Activated T-cell treated with anti-CD3 and anti-CD28 coated beads, Interleukin-2, amount 50 U/mL, for 72 hours (primary cell): ENCODE data around the gene IGF2BP2. TPM values are rescaled to one million over a fixed set of nuclear protein-coding genes. Genes with fewer than 3 reads are reported as not detected.

Experiments
- ATAC-seq, 2 donors: fragments of 150-1000 bp; cut with Tn5 transposase; replicated peaks in 1 of 2; 2 replicates each; pipeline ENCODE4 v1.10.0; 2021; ENCODE audit warnings: moderate library complexity in 2 of 2, mild to moderate bottlenecking in 1 of 2
- DNase-seq, 2 donors: peaks; one replicate each; pipeline ENCODE4 v3.0.0; 2021 to 2022; ENCODE audit warnings: mixed read lengths in 1 of 2
- H3K27ac Mint-ChIP-seq: one replicate; pipeline ENCODE4 v1.8.0; 2022; ENCODE audit warnings: mild to moderate bottlenecking, moderate library complexity, mixed read lengths
- H3K27me3 Mint-ChIP-seq: one replicate; pipeline ENCODE4 v1.8.0; 2022; ENCODE audit warnings: low read depth, mixed read lengths
- H3K36me3 Mint-ChIP-seq, 2 donors: one replicate each; pipeline ENCODE4 v1.8.0; 2022; ENCODE audit warnings: mixed read lengths in 2 of 2, mild to moderate bottlenecking in 1 of 2; ENCODE audit not compliant: insufficient read depth in 2 of 2
- H3K4me1 Mint-ChIP-seq: one replicate; pipeline ENCODE4 v1.8.0; 2022; ENCODE audit warnings: low read depth, mixed read lengths
- H3K4me3 Mint-ChIP-seq, 2 donors: one replicate each; pipeline ENCODE4 v1.8.0; 2022; ENCODE audit warnings: mild to moderate bottlenecking in 2 of 2, mixed read lengths in 2 of 2, moderate library complexity in 2 of 2
- H3K9me3 Mint-ChIP-seq, 2 donors: one replicate each; pipeline ENCODE4 v1.8.0; 2022; ENCODE audit warnings: mixed read lengths in 2 of 2
- total RNA-seq, 2 donors: library from RNA; stranded (reverse); gene quantifications; one replicate each; pipeline ENCODE4 v1.2.3, GENCODE V29; 2022

IGF2BP2 gene
- total RNA-seq, 2 donors from 2014 or later = 0.53 to 1.2 TPM

GRCh38 chr3:185629554-185630181, 195.2 kb downstream of the IGF2BP2 start:
- DNase-seq = no peak
- peaks cover 3 to 5% of the 10 kb centered on the region in 2 donors for H3K36me3 Mint-ChIP-seq
- peaks cover 11% of the 10 kb centered on the region for H3K4me1 Mint-ChIP-seq
- no peak overlapping the region for H3K27ac Mint-ChIP-seq
- H3K9me3 Mint-ChIP-seq = no peaks in the 10 kb centered on the region
- ATAC-seq = no peak
- no peaks in the 10 kb centered on the region for H3K27me3 Mint-ChIP-seq
- H3K4me3 Mint-ChIP-seq = no peak overlapping the region

- no peak overlapping the region for H3K4me3 Mint-ChIP-seq
- no peak for ATAC-seq
- peaks cover 3 to 7% of the 10 kb centered on the region in 2 donors for H3K36me3 Mint-ChIP-seq
Observed at GRCh38 chr3:185625784-185626183, 199.1 kb downstream of the IGF2BP2 start.

GRCh38 chr3:185623939-185624665, 200.7 kb downstream of the IGF2BP2 start:
- DNase-seq (no peak), ATAC-seq (no peak)
- Mint-ChIP-seq H3K4me1 (no peaks in the 10 kb centered on the region), H3K27me3 (no peaks in the 10 kb centered on the region), H3K36me3 (peaks cover 3 to 5% of the 10 kb centered on the region in 2 donors), H3K9me3 (no peaks in the 10 kb centered on the region), H3K4me3 (no peak overlapping the region), H3K27ac (no peak overlapping the region)

More at GRCh38 chr3:185625784-185626183, 199.1 kb downstream of the IGF2BP2 start:
- H3K9me3 Mint-ChIP-seq = no peaks in the 10 kb centered on the region
- no peak overlapping the region for H3K27ac Mint-ChIP-seq
- no peak for DNase-seq
- H3K27me3 Mint-ChIP-seq = no peaks in the 10 kb centered on the region
- H3K4me1 Mint-ChIP-seq = no peaks in the 10 kb centered on the region

- DNase-seq (no peak), ATAC-seq (no peak)
- peak overlapping the region in 1 of 2 donors; percentile 12 for H3K4me3 Mint-ChIP-seq
- H3K9me3 Mint-ChIP-seq = no peaks in the 10 kb centered on the region
- no peaks in the 10 kb centered on the region for H3K4me1 Mint-ChIP-seq
- H3K36me3 Mint-ChIP-seq = peaks cover 0 to 22% of the 10 kb centered on the region in 2 donors
- peak overlapping the region; percentile 61 for H3K27ac Mint-ChIP-seq
- H3K27me3 Mint-ChIP-seq = no peaks in the 10 kb centered on the region
Observed at GRCh38 chr3:185613016-185613415, 211.8 kb downstream of the IGF2BP2 start.

- no peak overlapping the region for H3K27ac Mint-ChIP-seq
- H3K4me1 Mint-ChIP-seq = no peaks in the 10 kb centered on the region
- ATAC-seq = no peak
- no peaks in the 10 kb centered on the region for H3K27me3 Mint-ChIP-seq
- H3K4me3 Mint-ChIP-seq = no peak overlapping the region
- H3K9me3 Mint-ChIP-seq = no peaks in the 10 kb centered on the region
- H3K36me3 Mint-ChIP-seq = peaks cover 7 to 36% of the 10 kb centered on the region in 2 donors
- no peak for DNase-seq
Observed at GRCh38 chr3:185606196-185606595, 218.6 kb downstream of the IGF2BP2 start.

GRCh38 chr3:185605566-185605965, 219.3 kb downstream of the IGF2BP2 start:
- H3K4me3 Mint-ChIP-seq = no peak overlapping the region
- ATAC-seq (no peak), DNase-seq (no peak)
- no peaks in the 10 kb centered on the region for H3K27me3 Mint-ChIP-seq
- H3K9me3 Mint-ChIP-seq = no peaks in the 10 kb centered on the region
- H3K4me1 Mint-ChIP-seq = no peaks in the 10 kb centered on the region
- H3K36me3 Mint-ChIP-seq = peaks cover 7 to 37% of the 10 kb centered on the region in 2 donors
- peak overlapping the region; percentile 62 for H3K27ac Mint-ChIP-seq

- Mint-ChIP-seq H3K4me1 (peaks cover 5% of the 10 kb centered on the region), H3K4me3 (no peak overlapping the region), H3K36me3 (peaks cover 0 to 2% of the 10 kb centered on the region in 2 donors), H3K9me3 (no peaks in the 10 kb centered on the region), H3K27me3 (no peaks in the 10 kb centered on the region), H3K27ac (peak overlapping the region; percentile 39)
- DNase-seq (no peak), ATAC-seq (no peak)
Observed at GRCh38 chr3:185595526-185595925, 229.3 kb downstream of the IGF2BP2 start.

GRCh38 chr3:185594073-185594472, 230.8 kb downstream of the IGF2BP2 start:
- ATAC-seq = no peak
- Mint-ChIP-seq H3K27me3 (no peaks in the 10 kb centered on the region), H3K27ac (no peak overlapping the region), H3K4me1 (peaks cover 10% of the 10 kb centered on the region), H3K9me3 (no peaks in the 10 kb centered on the region), H3K36me3 (peaks cover 0 to 2% of the 10 kb centered on the region in 2 donors), H3K4me3 (no peak overlapping the region)
- no peak for DNase-seq

Other genes starting within 250 kb of the IGF2BP2 start
- 10 to 100 TPM; 35.4 to 38.1 TPM for gene SENP2, start 238.7 kb downstream of the IGF2BP2 start, total RNA-seq
- 100 to 1,000 TPM; 215 to 233 TPM for gene TRA2B, start 113.0 kb upstream of the IGF2BP2 start, total RNA-seq